Keratinocyte (primary cell): ENCODE data around the gene KCNK17. TPM values are rescaled to one million over a fixed set of nuclear protein-coding genes. Genes with fewer than 3 reads are reported as not detected.

Experiments
- DNase-seq: peaks from one replicate; pipeline ENCODE4 v3.0.0-alpha.2; 2011; ENCODE audit warnings: low read depth, missing footprints, low spot score
- FAIRE-seq: peaks from 2 replicates; lab custom pipeline; 2011; peaks lifted over from hg19 to GRCh38; lab: Jason Lieb, UNC
- H2AFZ ChIP-seq: 2 replicates; pipeline ENCODE4 v1.6.0; 2012; ENCODE audit warnings: low read length, control low read depth, inconsistent platforms; ENCODE audit not compliant: control insufficient read depth
- H3K27ac ChIP-seq: 2 replicates; pipeline ENCODE4 v1.5.1; 2011; ENCODE audit warnings: low read length; ENCODE audit not compliant: control insufficient read depth, insufficient read depth
- H3K27me3 ChIP-seq: 3 replicates; pipeline ENCODE4 v1.6.0; 2011; ENCODE audit warnings: low read length; ENCODE audit not compliant: control insufficient read depth, insufficient read depth; ENCODE audit errors: extremely low read depth
- H3K36me3 ChIP-seq, 2 experiments: 2 replicates in 1 of 2; 3 replicates in 1 of 2; pipeline ENCODE4 v1.5.1; 2011; ENCODE audit warnings: low read length in 2 of 2, mild to moderate bottlenecking in 1 of 2; ENCODE audit not compliant: control insufficient read depth in 2 of 2, insufficient read depth in 2 of 2; ENCODE audit errors: extremely low read depth in 1 of 2
- H3K4me1 ChIP-seq: 3 replicates; pipeline ENCODE4 v1.5.1; 2011; ENCODE audit warnings: low read length; ENCODE audit not compliant: control insufficient read depth, insufficient read depth; ENCODE audit errors: extremely low read depth
- H3K4me2 ChIP-seq: 3 replicates; pipeline ENCODE4 v1.6.0; 2011; ENCODE audit warnings: low read depth, low read length; ENCODE audit not compliant: control insufficient read depth, insufficient read depth; ENCODE audit errors: extremely low read depth
- H3K4me3 ChIP-seq, 3 experiments: fragments of 200-600 bp in 1 of 3; sonication (generic) in 1 of 3; 2 replicates in 2 of 3; 3 replicates in 1 of 3; pipeline ENCODE4 v1.5.1; 2011 to 2016; ENCODE audit warnings: low read length in 3 of 3, mild to moderate bottlenecking in 3 of 3, control low read depth in 2 of 3, inconsistent platforms in 1 of 3, low read depth in 1 of 3, mixed read lengths in 1 of 3, mixed run types in 1 of 3, moderate library complexity in 1 of 3; ENCODE audit not compliant: control insufficient read depth in 2 of 3, insufficient read depth in 2 of 3; ENCODE audit errors: extremely low read depth in 1 of 3
- H3K79me2 ChIP-seq: 2 replicates; pipeline ENCODE4 v1.6.0; 2012; ENCODE audit warnings: low read length; ENCODE audit not compliant: control insufficient read depth, insufficient read depth
- H3K9ac ChIP-seq: 3 replicates; pipeline ENCODE4 v1.6.0; 2011; ENCODE audit warnings: low read length; ENCODE audit not compliant: control insufficient read depth, insufficient read depth; ENCODE audit errors: extremely low read depth
- H3K9me1 ChIP-seq: 3 replicates; pipeline ENCODE4 v1.6.0; 2011; ENCODE audit warnings: low read length; ENCODE audit not compliant: control insufficient read depth, insufficient read depth; ENCODE audit errors: extremely low read depth
- H3K9me3 ChIP-seq: 2 replicates; pipeline ENCODE4 v1.5.1; 2012; ENCODE audit warnings: low read depth, low read length; ENCODE audit not compliant: control insufficient read depth
- H4K20me1 ChIP-seq: 3 replicates; pipeline ENCODE4 v1.6.0; 2011; ENCODE audit warnings: low read length; ENCODE audit not compliant: control insufficient read depth, insufficient read depth; ENCODE audit errors: extremely low read depth
- EZH2 ChIP-seq: IDR thresholded peaks from one replicate; pipeline ENCODE4 v1.6.1; 2012; ENCODE audit warnings: inconsistent platforms, mild to moderate bottlenecking, low read length, moderate library complexity
- dilution Hi-C: fragments of 300-500 bp; cut with MboI; formaldehyde crosslinking; loops from one replicate; pipeline ENCODE4 v1.7.0; 2020; ENCODE audit warnings: low sequenced_read_pairs; ENCODE audit not compliant: extremely low pct_ligation_motif_present
- polyA plus RNA-seq, 5 experiments: library from polyadenylated mRNA; depleted of rRNA in 3 of 5; stranded (reverse) in 3 of 5; stranded (forward) in 1 of 5; unstranded in 1 of 5; fragments of >200 nt; gene quantifications; 1 replicate in 1 of 5; 2 replicates in 3 of 5; 3 replicates in 1 of 5; pipeline versions ENCODE4 v1.2.1 to v1.2.3, GENCODE V29; 2011 to 2012; ENCODE audit warnings: missing spikeins in 2 of 5, low read depth in 1 of 5, low replicate concordance in 1 of 5
- TF ChIP-seq, protein P1 (sequence below), 3 experiments: IDR thresholded peaks in 1 of 3; conservative IDR thresholded peaks in 1 of 3; optimal IDR thresholded peaks in 1 of 3; 2 replicates in 2 of 3; 3 replicates in 1 of 3; pipeline versions ENCODE3 to v1.5.1; 2011; ENCODE audit warnings: low read length in 3 of 3, mild to moderate bottlenecking in 3 of 3, moderate library complexity in 2 of 3, control low read depth in 1 of 3, inconsistent platforms in 1 of 3; ENCODE audit not compliant: insufficient read depth in 2 of 3; ENCODE audit errors: extremely low read depth in 1 of 3

The KCNK17 gene
- polyA plus RNA-seq, 1 donor (not counting 4 experiments of a cell fraction or from before 2014, with no cell fraction given) = not detected

DNA sequence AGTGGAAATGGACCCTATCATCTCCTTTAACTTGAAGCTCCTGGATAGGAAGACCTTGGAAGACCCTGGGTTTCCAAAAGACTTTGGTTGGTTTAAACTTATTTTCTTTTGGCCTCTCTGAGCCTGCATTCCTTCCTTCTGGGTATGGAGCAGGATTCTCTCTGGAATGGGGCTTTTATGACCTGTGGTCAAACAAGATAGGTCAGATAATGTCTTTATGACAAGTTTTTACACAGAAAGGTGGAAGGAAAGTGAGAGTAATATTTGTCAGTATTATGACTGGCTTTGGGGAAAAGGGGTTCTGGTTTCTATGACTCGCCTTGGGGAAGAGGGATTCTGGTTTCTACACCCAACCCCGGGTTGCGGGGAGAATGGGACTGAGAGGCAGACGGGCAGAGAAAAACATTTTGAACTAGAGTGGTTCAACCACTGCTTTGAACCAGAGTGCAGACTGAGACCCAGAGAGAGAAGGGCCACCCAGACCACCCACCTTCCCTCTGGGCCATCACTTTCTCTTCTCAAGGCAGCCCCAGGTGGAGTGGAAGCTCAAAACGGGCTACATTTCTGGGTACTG, 47.4 kb downstream of the KCNK17 start:
- dilution Hi-C loops = no loop called here
- Histone ChIP-seq H3K27ac (no peak overlapping the region), H3K4me1 (no peaks in the 10 kb centered on the region)

DNA sequence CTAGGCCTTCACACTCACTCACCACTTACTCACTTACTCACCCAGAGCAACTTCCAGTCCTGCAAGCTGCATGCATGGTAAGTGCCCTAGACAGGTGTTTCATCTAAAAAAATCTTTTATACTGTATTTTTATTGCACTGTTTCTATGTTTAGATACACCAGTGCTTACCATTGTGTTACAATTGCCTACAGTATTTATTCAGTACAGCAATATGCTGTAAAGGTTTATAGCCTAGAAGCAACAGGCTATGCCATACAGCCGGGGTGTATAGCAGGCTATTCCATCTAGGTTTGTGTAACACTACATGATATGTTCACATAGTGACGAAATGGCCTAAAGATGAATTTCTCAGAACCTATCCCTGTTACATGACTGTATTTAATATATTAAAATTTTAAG, 47.8 kb downstream of the KCNK17 start:
- Histone ChIP-seq H2AFZ (no peak overlapping the region), H3K36me3 (no peaks in the 10 kb centered on the region), H3K79me2 (no peaks in the 10 kb centered on the region), H3K4me3 (no peak overlapping the region), H3K9me3 (no peaks in the 10 kb centered on the region), H4K20me1 (no peaks in the 10 kb centered on the region), H3K9ac (no peak overlapping the region), H3K27me3 (peaks cover 6% of the 10 kb centered on the region), H3K27ac (no peak overlapping the region), H3K9me1 (no peaks in the 10 kb centered on the region), H3K4me1 (no peaks in the 10 kb centered on the region), H3K4me2 (no peak overlapping the region)
- DNase-seq (no peak), FAIRE-seq (no peak)
- dilution Hi-C loops = no loop called here
- TF ChIP-seq, protein P1, sequence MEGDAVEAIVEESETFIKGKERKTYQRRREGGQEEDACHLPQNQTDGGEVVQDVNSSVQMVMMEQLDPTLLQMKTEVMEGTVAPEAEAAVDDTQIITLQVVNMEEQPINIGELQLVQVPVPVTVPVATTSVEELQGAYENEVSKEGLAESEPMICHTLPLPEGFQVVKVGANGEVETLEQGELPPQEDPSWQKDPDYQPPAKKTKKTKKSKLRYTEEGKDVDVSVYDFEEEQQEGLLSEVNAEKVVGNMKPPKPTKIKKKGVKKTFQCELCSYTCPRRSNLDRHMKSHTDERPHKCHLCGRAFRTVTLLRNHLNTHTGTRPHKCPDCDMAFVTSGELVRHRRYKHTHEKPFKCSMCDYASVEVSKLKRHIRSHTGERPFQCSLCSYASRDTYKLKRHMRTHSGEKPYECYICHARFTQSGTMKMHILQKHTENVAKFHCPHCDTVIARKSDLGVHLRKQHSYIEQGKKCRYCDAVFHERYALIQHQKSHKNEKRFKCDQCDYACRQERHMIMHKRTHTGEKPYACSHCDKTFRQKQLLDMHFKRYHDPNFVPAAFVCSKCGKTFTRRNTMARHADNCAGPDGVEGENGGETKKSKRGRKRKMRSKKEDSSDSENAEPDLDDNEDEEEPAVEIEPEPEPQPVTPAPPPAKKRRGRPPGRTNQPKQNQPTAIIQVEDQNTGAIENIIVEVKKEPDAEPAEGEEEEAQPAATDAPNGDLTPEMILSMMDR (optimal IDR thresholded peaks at IDR 0.05 in 1 of 3, IDR thresholded peaks at IDR 0.05 in 1 of 3, conservative IDR thresholded peaks at IDR 0.05 in 1 of 3; ENCODE audit: extremely low read depth in 1 of 3, insufficient read depth in 2 of 3, low read length in 3 of 3) = no peak
- TF ChIP-seq EZH2 = no peak

More for the DNA sequence above, 47.4 kb downstream of the KCNK17 start:
- Histone ChIP-seq H3K36me3 (no peaks in the 10 kb centered on the region), H3K27me3 (peaks cover 6% of the 10 kb centered on the region), H3K9me3 (no peaks in the 10 kb centered on the region), H3K79me2 (no peaks in the 10 kb centered on the region), H2AFZ (no peak overlapping the region), H3K4me3 (no peak overlapping the region), H3K9me1 (no peaks in the 10 kb centered on the region), H3K9ac (no peak overlapping the region), H3K4me2 (no peak overlapping the region), H4K20me1 (no peaks in the 10 kb centered on the region)
- FAIRE-seq (no peak), DNase-seq (no peak)
- no peak for TF ChIP-seq EZH2
- TF ChIP-seq, protein P1 (optimal IDR thresholded peaks at IDR 0.05 in 1 of 3, IDR thresholded peaks at IDR 0.05 in 1 of 3, conservative IDR thresholded peaks at IDR 0.05 in 1 of 3; ENCODE audit: extremely low read depth in 1 of 3, insufficient read depth in 2 of 3, low read length in 3 of 3) = no peak
